GM12864 (cell line): ENCODE data around the gene ZNRF4.

Experiments used
- DNase-seq: peaks from one replicate; pipeline ENCODE4 v3.0.0-alpha.2; 2011; ENCODE audit warnings: low read depth
- H3K4me3 ChIP-seq: 2 replicates; pipeline ENCODE4 v1.5.1; 2011; ENCODE audit warnings: mild to moderate bottlenecking, low read depth, low read length, control low read depth
- TF ChIP-seq, protein P1 (sequence below): IDR thresholded peaks from 2 replicates; pipeline ENCODE4 v1.5.1; 2011; ENCODE audit warnings: low read depth, mild to moderate bottlenecking, moderate library complexity, low read length, control low read depth, inconsistent platforms; ENCODE audit errors: missing control alignments

Gene ZNRF4

DNA sequence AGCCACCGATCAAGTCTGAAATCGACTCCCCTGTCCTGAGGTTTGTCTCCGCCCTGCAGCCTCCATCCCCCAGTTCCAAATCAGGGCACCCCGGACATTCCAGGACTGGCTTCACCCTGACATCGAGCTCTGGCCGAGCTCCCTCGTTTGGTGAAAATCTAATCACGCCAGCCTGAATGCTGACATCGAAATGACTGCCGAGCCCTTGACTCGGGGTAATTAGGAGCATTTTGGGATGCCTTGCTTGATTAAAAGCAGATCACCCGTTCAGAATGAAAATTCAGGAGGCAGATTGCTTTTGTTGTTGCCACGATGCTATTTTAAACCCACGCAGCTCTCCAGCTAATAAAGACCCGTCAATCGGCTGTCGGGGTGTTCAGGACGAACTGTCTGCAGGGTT is 34.3 kb downstream of the ZNRF4 start:
- TF ChIP-seq, protein P1, sequence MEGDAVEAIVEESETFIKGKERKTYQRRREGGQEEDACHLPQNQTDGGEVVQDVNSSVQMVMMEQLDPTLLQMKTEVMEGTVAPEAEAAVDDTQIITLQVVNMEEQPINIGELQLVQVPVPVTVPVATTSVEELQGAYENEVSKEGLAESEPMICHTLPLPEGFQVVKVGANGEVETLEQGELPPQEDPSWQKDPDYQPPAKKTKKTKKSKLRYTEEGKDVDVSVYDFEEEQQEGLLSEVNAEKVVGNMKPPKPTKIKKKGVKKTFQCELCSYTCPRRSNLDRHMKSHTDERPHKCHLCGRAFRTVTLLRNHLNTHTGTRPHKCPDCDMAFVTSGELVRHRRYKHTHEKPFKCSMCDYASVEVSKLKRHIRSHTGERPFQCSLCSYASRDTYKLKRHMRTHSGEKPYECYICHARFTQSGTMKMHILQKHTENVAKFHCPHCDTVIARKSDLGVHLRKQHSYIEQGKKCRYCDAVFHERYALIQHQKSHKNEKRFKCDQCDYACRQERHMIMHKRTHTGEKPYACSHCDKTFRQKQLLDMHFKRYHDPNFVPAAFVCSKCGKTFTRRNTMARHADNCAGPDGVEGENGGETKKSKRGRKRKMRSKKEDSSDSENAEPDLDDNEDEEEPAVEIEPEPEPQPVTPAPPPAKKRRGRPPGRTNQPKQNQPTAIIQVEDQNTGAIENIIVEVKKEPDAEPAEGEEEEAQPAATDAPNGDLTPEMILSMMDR, result no peak
- no peak for DNase-seq
- no peak overlapping the region for H3K4me3 ChIP-seq

DNA sequence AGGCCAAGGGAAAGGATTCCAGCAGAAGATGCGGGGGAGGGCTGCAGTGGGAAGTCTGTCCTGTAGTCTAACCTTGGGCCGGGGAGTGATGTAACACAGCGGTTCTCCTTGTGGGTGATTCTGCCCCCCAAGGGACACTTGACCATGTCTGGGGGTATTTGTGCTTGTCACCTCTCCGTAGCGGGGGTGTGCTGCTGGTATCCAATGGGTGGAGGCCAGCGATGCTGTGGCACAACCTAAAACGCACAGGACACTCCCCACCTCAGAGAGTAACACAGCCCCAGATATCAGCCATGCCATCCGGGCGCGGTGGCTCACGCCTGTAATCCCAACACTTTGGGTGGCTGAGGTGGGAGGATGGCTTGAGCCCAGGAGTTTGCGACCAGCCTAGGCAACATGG is 36.3 kb downstream of the ZNRF4 start:
- TF ChIP-seq, protein P1, result no peak
- H3K4me3 ChIP-seq, result no peak overlapping the region

DNA sequence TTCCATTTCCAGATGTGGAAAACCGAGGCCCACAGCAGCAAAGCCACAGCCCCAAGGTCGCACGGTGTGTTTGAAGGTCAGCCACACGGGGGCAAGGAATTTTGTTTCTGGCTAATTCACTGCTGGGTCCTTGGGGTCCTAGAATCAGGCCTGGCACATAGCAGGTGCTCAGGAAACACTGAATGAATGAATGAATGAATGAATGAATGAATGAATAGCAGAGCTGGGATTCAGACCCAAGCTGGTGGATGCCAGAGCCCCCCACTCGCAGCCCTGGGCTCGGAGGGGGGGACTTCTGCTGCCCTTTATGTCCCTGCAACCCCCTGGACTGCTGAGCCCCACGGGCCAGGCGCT is 37.0 kb downstream of the ZNRF4 start:
- H3K4me3 ChIP-seq, result no peak overlapping the region
- DNase-seq, result no peak
- TF ChIP-seq, protein P1, result no peak

More for the DNA sequence above, 36.3 kb downstream of the ZNRF4 start:
- DNase-seq, result no peak

DNA sequence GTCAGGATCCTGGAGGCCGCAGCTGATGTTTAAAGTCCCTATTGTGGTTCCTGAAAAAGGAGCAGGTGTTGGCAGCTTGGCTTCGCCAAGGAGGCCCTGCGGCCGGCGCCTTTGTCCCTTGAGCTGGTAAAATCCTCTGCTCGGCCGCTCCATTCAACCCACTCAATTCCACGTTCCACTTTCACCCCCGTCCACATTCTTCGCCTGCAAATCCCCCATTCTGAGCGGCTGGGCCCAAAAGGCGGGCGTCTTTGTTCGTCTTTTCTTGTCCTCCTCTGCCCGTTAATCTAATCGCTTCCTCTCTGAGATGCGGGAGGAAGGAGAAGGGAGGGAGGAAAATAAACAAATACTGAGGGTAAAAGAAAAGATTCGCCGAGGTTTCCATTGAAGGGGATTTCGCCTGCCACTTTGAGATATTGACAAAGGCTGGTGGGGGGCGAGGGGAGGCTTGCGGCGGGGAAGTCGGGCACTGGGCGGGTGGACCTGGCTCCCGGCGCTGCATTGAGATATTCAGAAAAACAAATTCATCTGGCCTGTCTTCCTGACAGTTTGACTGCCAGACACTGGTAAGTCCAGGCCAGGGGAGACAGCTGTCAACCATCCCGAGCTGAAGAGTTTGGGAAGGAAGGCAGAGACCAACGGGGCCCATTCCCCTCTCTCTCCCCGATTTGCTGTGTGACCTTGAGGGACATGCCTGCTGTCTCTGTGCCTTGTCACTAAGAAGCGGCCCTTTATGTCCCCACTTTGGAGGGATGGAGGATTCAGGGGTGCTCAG is 37.6 kb downstream of the ZNRF4 start:
- TF ChIP-seq, protein P1, result no peak
- DNase-seq, result no peak

GRCh38 chr19:5494773-5495172 is 39.6 kb downstream of the ZNRF4 start:
- no peak overlapping the region for H3K4me3 ChIP-seq
- TF ChIP-seq, protein P1, result no peak
- no peak for DNase-seq

More for the DNA sequence above, 37.6 kb downstream of the ZNRF4 start:
- no peak overlapping the region for H3K4me3 ChIP-seq

GRCh38 chr19:5495792-5496191 is 40.6 kb downstream of the ZNRF4 start:
- DNase-seq, result no peak
- no peak overlapping the region for H3K4me3 ChIP-seq
- TF ChIP-seq, protein P1, result no peak

GRCh38 chr19:5497297-5497696 is 42.1 kb downstream of the ZNRF4 start:
- no peak overlapping the region for H3K4me3 ChIP-seq
- DNase-seq, result no peak
- TF ChIP-seq, protein P1, result no peak
